Measurements from ENCODE around the gene PVALEF.

The PVALEF gene

GRCh38 chr17:81186203-81186602 lies 20.9 kb downstream of the PVALEF start:
- FAIRE-seq: no peak

- FAIRE-seq: no peak
These were observed 21.8 kb downstream of the PVALEF start for GRCh38 chr17:81187120-81187519.

- no peak for FAIRE-seq
These were observed 22.5 kb downstream of the PVALEF start for GRCh38 chr17:81187586-81188490.

GRCh38 chr17:81188491-81188840 lies 23.2 kb downstream of the PVALEF start:
- FAIRE-seq: no peak

- FAIRE-seq: no peak
These were observed 23.7 kb downstream of the PVALEF start for GRCh38 chr17:81189016-81189415.

GRCh38 chr17:81189670-81190530 lies 24.6 kb downstream of the PVALEF start:
- FAIRE-seq: no peak

- no peak for FAIRE-seq
These were observed 25.3 kb downstream of the PVALEF start for GRCh38 chr17:81190591-81190990.

- no peak for FAIRE-seq
These were observed 25.8 kb downstream of the PVALEF start for GRCh38 chr17:81191116-81191515.

- FAIRE-seq: no peak
These were observed 26.3 kb downstream of the PVALEF start for GRCh38 chr17:81191646-81192045.

GRCh38 chr17:81192386-81193050 lies 27.2 kb downstream of the PVALEF start:
- no peak for FAIRE-seq

- FAIRE-seq: no peak
These were observed 27.7 kb downstream of the PVALEF start for GRCh38 chr17:81193051-81193410.

GRCh38 chr17:81193470-81194224 lies 28.3 kb downstream of the PVALEF start:
- FAIRE-seq: no peak

- no peak for FAIRE-seq
These were observed 29.0 kb downstream of the PVALEF start for GRCh38 chr17:81194225-81194760.

- no peak for FAIRE-seq
These were observed 29.9 kb downstream of the PVALEF start for GRCh38 chr17:81194941-81195901.

GRCh38 chr17:81195941-81196495 lies 30.7 kb downstream of the PVALEF start:
- FAIRE-seq: no peak

- FAIRE-seq: no peak
These were observed 31.4 kb downstream of the PVALEF start for GRCh38 chr17:81196505-81197408.

GRCh38 chr17:81197409-81197795 lies 32.1 kb downstream of the PVALEF start:
- FAIRE-seq: no peak

- FAIRE-seq: no peak
These were observed 32.7 kb downstream of the PVALEF start for GRCh38 chr17:81197831-81198490.

GRCh38 chr17:81198826-81199481 lies 33.6 kb downstream of the PVALEF start:
- no peak for FAIRE-seq
